Stimulated activated CD8-positive, alpha-beta memory T cell treated with anti-CD3 and anti-CD28 coated beads, Interleukin-2, amount 100 ng/mL, for 1 hour (primary cell): ENCODE data around the gene VAT1L.
"Not testable (repeated sequence)": the region's sequence is repeated elsewhere in the genome, so short reads cannot be mapped to it uniquely, and the experiment has no call there.

Source experiments
- DNase-seq, 2 donors: peaks; one replicate each; pipeline ENCODE4 v3.0.0-alpha.2; 2020; ENCODE audit warnings: low read depth in 2 of 2

VAT1L gene

GRCh38 chr16:77912617-77913016 is 124.3 kb downstream of the VAT1L start:
- no peak for DNase-seq

DNA sequence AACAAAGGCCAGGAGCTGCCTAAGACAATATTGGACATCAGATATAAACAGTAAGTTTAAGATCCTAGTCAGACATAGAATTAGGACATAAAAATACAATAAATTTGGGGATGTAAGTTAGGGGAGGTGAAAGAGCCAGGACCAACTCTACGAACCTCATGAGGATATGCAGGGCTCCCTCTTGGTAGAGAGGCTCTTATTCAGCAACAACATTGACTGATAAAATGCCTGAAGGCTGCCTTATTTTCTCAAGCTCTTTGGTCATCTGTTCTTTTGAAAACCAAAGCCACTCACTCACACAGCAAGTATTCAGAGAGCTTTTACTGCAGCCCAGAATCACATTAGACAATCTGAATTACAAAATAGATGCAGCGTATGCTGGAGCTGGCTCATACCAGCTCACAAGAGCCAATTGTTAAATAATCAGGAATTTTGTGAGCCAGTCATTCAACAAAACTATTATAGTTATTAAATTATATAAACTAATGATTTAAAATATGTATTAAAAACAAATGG is 125.4 kb downstream of the VAT1L start:
- no peak for DNase-seq

- DNase-seq = no peak
Observed at GRCh38 chr16:77916111-77916510, 127.7 kb downstream of the VAT1L start.

GRCh38 chr16:77917971-77918370 is 129.6 kb downstream of the VAT1L start:
- no peak for DNase-seq

DNA sequence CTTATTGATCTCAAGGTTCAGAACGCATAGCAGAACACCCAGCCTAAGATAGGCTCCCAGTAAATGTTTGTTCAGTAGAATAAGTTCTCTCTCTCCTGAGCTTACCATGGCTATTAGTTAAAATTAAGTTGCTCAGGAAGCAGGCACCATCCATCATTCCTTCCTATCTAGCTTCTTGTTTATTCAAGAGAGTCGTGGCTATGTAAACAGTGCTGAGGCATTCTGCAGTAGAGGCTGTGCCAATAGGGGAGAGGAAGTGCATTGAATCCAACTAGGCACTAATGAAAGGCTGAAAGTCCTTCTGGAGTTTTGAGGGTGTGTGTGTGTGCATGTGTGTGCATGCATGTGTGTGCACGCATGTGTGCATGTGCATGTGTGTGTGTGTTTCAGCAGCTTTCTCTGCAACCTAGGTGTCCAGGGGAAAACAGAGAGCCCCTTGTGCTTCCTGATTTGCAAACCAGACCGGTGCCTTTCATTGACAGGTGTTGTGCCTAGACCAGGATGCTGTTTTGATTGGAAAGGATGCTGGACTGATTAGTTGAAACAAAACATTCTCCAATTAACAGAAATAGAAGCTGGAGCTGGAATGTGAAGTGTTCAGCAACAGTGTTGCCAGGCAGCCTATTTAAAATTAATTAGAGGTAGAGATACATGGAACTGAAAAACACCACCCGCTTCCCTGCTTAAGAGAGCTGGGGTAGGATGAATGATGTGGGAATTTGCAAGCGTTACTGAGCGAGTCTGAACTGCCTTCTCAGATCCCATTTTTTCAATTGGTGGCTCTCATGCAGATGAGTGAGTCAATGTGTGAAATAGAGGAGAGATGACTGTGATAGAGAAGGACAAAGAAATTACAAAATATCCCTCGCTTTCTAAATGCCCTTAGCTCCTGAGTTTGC is 130.7 kb downstream of the VAT1L start:
- no peak for DNase-seq

- DNase-seq = no peak
Observed at GRCh38 chr16:77919761-77920415, 131.5 kb downstream of the VAT1L start.

DNA sequence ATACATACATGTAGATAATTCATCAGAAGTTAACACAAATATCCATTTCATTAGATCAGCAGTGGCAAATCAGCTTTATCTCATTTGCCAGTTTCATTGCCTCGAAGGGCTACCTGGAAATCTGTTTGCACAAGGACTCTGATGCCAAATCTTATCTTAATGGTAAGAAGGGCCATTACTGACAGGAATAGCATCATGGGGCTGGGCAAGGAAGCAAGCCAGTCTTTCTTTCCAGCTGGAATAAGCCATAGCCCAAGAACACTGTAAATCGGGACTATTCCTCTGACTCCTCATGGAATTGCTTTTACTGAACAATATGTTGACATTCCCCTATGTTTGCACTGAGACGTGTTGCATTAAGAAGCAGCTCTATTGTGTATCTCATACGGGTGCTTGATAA is 132.6 kb downstream of the VAT1L start:
- no peak for DNase-seq

DNA sequence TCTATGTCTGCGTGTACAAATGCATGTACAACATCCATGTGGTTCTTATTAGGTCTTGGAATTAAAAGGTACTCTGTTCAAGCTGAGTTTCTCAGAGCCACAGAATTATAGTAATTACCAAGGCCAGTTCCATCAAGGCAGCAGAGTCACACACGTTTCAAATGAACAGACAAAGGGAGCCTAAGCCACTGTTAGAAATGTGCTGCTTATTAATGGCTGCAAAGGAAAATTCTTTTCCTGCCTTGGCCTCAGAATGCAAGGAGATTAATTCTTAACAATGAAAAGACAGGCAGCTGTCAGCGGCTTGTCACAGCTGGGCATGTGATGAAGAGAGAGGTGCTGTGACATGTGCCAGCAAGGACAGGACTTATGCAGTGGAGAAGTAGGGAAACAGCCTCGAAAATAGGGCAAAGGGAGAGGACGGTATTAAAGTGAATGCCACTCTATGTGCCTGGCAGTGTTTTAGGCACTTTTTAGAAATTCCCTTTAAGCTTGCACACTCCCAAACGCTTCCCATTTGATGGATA is 133.9 kb downstream of the VAT1L start:
- no peak for DNase-seq

- no peak for DNase-seq
Observed at GRCh38 chr16:77925531-77925930, 137.2 kb downstream of the VAT1L start.

- no peak for DNase-seq
Observed at GRCh38 chr16:77928096-77928495, 139.7 kb downstream of the VAT1L start.

DNA sequence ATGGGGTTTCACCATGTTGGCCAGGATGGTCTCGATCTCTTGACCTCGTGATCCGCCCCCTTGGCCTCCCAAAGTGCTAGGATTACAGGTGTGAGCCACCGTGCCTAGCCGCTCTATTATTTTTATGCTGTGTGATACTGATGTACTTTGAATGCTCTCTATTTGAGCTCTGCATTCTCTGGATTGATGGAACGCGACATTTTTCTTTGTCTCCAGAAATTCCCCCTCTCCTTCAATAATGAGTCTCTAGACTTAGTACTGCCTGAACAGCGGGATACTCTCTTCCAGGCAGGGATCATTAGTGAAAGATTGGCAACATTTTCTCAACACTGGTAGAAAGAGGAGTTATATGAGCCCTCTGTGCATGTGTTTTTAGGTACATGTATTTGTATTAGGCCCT is 140.6 kb downstream of the VAT1L start:
- no peak for DNase-seq

DNA sequence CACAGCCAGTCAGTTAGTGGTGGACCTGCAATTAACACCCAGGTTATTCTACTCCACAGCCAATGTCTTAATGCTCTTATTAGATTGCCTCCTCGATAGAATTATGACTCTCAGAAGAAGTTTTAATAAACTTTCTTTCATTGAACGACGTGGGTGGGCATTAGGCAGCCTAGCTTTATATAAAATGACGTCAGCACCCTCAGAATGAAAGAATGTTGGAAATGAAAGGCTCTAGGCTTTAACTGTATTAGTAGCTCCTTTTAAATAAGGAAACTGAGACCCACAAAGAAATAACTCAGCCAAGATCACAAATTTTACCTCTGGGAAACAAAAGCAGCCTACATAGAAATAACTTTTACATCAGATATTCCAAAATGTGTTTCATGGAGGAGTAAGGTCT is 142.7 kb downstream of the VAT1L start:
- no peak for DNase-seq

DNA sequence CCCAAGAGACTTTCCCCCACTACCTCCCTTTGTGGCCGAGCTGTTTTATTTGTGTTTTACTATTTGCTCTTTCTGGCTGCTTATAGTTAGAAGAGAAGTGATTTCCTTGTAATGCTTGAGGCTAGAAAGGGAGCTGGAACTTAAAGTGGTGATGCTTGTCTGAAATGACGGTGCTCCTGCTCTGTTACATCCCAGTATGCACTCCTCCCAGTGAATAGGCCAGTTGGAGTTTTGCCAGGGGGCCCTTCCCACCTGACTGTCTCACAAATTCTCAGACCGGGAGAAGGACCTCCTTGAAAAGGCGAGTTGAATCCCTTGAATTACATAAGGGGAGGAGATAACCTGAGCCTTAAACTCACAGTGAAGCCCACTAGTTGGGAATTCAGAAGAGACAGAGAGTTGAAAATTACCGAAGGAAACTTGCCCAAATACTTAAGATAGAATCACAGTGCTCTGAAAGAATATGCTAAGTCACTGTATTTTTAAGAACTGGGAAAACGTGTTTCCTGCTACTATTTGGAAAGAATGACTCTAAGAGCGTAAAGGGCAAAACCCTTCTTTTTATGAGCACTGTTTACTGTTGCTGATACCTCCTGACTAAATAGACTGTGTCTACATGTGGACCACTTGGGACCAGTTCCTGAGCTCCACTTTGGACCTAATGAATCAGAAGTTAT is 149.2 kb downstream of the VAT1L start:
- no peak for DNase-seq

DNA sequence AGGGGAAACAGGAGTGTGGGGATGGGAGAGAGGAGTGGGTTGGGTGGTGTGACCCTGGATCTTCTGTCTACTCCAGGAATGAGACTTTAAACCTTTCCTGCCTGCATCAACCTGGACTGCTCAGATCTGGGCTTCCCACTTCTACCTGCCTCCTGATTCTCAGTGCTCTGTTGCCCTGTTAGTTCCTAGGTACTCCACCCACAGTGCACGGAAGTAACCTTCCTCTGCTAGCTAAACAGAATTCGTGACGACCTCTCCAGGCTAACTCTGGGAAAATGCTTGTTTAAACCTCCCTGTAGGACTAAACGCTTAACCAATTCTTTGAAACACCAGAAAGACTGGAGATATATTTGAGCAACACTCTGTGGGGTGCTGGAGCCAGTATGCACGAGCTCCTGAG is 150.5 kb downstream of the VAT1L start:
- no peak for DNase-seq

GRCh38 chr16:77939968-77940367 is 151.6 kb downstream of the VAT1L start:
- DNase-seq = no peak

DNA sequence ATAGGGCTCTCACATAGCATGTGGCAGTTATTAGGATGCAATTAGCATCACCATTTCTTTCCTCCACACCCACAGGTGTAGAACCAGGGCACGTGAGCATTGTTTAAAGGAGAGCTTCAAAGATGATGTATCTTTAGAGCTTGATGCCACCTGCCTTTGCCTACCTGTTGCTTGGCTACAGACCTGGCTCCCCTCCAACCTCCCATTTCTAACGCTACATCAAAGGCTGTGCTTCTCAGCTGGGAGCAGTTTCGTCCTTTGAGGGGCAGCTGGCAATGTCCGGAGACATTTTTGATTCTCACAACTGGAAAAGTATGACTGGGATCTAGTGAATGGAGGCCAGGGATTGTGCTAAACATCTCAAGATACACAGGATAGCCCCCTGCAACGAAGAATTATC is 155.4 kb downstream of the VAT1L start:
- no peak for DNase-seq

DNA sequence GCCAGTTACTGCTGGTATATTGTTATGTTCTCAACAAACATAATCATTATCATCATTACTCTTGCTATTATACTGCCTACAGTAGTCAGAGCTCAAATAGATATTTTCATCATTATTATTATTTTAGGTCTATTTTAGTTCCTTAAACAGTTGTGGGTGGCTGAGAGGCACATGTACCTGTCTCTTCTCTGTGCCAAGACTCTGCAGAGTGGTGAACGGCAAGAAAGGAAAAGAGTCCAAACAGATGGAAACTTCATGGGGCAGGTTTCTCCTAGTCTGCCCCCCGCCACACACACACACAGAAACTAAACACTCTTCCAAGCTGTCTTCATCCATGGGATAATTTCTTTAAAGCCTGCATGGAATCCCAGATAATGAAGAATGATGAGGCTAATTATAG is 156.3 kb downstream of the VAT1L start:
- DNase-seq = no peak

DNA sequence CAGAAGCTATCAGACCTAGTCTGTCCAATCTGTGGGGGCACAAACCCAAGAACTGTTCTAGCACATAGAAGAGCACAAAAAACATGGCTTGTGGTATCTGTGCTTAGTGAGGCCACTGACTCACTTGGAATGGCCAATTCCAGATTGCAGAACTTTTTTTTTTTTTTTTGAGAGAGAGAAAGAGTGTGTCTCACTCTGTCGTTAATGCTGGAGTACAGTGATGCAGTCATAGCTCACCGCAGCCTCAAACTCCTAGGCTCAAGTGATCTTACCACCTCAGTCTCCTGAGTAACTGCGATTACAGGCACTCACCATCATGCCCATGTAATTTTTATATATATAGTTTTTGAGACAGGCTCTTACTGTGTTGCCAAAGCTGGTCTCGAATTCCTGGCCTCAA is 156.8 kb downstream of the VAT1L start:
- DNase-seq = no peak

GRCh38 chr16:77946823-77947222 is 158.5 kb downstream of the VAT1L start:
- DNase-seq = no peak

DNA sequence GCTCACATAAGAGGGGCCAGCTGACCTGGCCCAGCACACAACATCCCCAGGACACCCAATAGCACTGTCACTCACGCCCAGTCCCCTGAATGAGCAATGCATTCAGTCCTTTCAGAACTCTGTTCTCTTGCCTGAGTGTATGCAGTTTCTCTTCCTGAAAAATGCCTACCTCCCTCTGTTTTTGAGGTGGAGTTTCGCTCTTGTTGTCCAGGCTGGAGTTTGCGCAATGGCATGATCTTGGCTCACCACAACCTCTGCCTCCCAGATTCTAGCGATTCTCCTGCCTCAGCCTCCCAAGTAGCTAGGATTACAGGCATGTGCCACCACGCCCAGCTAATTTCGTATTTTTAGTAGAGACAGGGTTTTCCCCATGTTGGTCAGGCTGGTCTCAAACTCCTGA is 159.2 kb downstream of the VAT1L start:
- DNase-seq = not testable (repeated sequence)

- DNase-seq = no peak
Observed at GRCh38 chr16:77948835-77949234, 160.5 kb downstream of the VAT1L start.

GRCh38 chr16:77949445-77949844 is 161.1 kb downstream of the VAT1L start:
- DNase-seq = no peak
